GM21515 (cell line): ENCODE results near the gene ARMC5.
"Not testable (repeated sequence)": the region's sequence is repeated elsewhere in the genome, so short reads cannot be mapped to it uniquely, and the experiment has no call there.

Experiments
- ATAC-seq: cut with Tn5 transposase; IDR thresholded peaks from one replicate; pipeline ENCODE4 v1.9.1; 2021; ENCODE audit not compliant: unreplicated experiment

Gene ARMC5

GRCh38 chr16:31458844-31459686 is at the start of gene ARMC5:
ARMC5 (plus strand) TSS chr16:31459501; CDS start chr16:31459525, 24 bp downstream.
- ATAC-seq = peak; percentile 68

GRCh38 chr16:31410082-31410481 is 49.2 kb upstream of the ARMC5 start:
- no peak for ATAC-seq

- no peak for ATAC-seq
These were observed 48.1 kb upstream of the ARMC5 start for GRCh38 chr16:31411024-31411844.

- ATAC-seq = no peak
These were observed 46.6 kb upstream of the ARMC5 start for GRCh38 chr16:31412750-31413149.

GRCh38 chr16:31413381-31413780 is 45.9 kb upstream of the ARMC5 start:
- no peak for ATAC-seq

GRCh38 chr16:31413943-31414342 is 45.4 kb upstream of the ARMC5 start:
- ATAC-seq = no peak

- no peak for ATAC-seq
These were observed 44.6 kb upstream of the ARMC5 start for GRCh38 chr16:31414706-31415105.

- no peak for ATAC-seq
These were observed 42.9 kb upstream of the ARMC5 start for GRCh38 chr16:31416371-31416770.

GRCh38 chr16:31417036-31417435 is 42.3 kb upstream of the ARMC5 start:
- ATAC-seq = not testable (repeated sequence)

- no peak for ATAC-seq
These were observed 41.4 kb upstream of the ARMC5 start for GRCh38 chr16:31417916-31418315.

GRCh38 chr16:31420037-31420436 is 39.3 kb upstream of the ARMC5 start:
- no peak for ATAC-seq

- ATAC-seq = no peak
These were observed 37.7 kb upstream of the ARMC5 start for GRCh38 chr16:31421587-31421986.

- no peak for ATAC-seq
These were observed 36.1 kb upstream of the ARMC5 start for GRCh38 chr16:31423241-31423640.

GRCh38 chr16:31423801-31424200 is 35.5 kb upstream of the ARMC5 start:
- ATAC-seq = no peak

- ATAC-seq = no peak
These were observed 31.6 kb upstream of the ARMC5 start for GRCh38 chr16:31427441-31428278.

GRCh38 chr16:31428279-31428597 is 31.1 kb upstream of the ARMC5 start, which contains the start of gene COX6A2:
COX6A2 (minus strand) TSS chr16:31428360; CDS start chr16:31428325, 35 bp downstream.
- no peak for ATAC-seq

- ATAC-seq = no peak
These were observed 30.6 kb upstream of the ARMC5 start for GRCh38 chr16:31428638-31429247.

- no peak for ATAC-seq
These were observed 30.0 kb upstream of the ARMC5 start for GRCh38 chr16:31429314-31429713.

GRCh38 chr16:31429796-31430195 is 29.5 kb upstream of the ARMC5 start:
- no peak for ATAC-seq

- no peak for ATAC-seq
These were observed 28.8 kb upstream of the ARMC5 start for GRCh38 chr16:31430380-31431052.
